Pons (tissue), 1 donor: ENCODE data around the gene TBC1D5.
"Not testable (repeated sequence)": the region's sequence is repeated elsewhere in the genome, so short reads cannot be mapped to it uniquely, and the experiment has no call there.

Source experiments
- DNase-seq: peaks from one replicate; pipeline ENCODE4 v3.0.0-alpha.2; 2016; ENCODE audit warnings: low spot score

The TBC1D5 gene

DNA sequence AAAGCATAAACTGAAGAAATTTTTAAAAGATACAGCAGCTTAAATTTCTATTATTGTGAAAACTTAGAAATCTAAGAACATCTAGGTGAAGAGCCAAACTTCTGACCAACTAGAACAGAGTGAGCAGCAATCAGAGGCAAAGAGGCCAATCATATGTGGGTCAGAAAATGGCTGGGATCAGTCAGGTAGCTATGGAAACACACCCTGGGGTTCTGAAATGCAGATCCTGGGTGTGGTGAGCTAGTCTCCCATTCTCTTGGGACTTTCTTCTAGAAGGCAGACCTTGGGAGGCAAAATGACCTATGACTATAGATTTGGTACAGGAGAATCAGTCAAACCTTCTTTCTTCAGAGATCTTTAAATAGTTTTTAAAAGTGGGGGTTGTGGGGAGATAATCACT, 385.8 kb downstream of the TBC1D5 start:
- DNase-seq, result no peak

GRCh38 chr3:17355591-17355990, 386.8 kb downstream of the TBC1D5 start:
- DNase-seq, result no peak

DNA sequence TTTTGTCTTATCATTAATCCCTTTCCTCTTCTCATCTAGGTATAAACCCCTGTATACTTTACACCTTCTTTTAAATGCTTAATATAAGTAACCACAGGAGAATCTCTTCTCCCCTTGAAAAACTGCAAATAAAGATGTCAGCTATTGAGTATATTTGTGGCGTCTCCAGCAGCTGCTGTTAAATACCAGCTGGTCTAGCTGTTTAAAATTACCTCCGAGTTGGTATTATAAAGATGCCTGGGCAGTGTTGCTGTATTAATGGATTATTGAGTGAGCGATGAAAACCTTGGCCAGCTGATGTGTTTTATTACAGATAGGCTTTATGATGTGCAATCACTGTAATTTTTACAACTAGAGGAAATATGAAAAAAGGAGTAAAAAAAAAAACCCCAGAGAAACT, 388.1 kb downstream of the TBC1D5 start:
- DNase-seq, result no peak

DNA sequence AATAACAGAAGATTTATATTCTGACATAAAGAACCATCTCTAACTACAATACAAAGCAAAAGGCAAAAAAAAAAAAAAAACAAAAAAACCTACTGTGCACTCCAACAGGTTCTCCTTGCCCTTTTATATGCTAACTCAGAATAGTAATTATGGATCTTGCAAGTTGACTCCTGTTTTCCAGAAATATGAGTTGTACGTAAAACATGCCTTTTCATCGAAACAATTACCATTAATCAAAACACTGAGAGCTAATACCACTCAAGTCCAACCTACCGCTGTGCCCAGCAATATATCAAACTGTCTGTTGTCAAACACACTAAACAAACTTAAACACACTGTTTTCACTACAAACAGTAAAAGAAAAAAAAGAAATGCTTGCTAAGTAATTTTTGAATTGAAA, 389.8 kb downstream of the TBC1D5 start:
- DNase-seq, result no peak

DNA sequence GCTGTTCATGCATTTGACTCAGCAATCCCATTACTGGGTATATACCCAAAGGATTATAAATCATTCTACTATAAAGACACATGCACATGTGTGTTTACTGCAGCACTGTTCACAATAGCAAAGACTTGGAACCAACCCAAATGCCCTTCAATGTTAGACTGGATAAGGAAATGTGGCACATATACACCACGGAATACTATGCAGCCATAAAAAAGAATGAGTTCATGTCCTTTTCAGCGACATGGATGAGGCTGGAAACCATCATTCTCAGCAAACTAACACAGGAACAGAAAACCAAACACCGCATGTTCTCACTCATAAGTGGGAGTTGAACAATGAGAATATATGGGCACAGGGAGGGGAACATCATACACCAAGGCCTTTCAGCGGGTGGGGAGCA, 391.2 kb downstream of the TBC1D5 start:
- not testable (repeated sequence) for DNase-seq

DNA sequence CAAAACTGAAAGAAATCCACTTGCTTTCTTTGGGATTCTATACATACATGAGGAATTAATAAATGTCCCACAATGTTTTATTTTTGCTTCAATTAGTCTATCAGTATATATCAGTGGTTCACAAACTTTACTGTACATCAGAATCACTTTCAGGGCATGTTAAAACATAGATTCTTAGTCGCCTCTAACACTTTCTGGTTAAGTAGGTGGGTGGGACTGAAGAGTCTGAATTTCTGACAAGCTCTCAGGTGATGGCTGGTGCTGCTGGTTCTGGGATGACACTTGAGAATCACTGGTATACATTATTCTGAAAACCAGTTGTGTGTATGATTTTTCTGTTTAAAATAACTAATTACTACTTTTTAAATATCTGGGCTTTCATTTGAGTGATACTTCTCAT, 393.3 kb downstream of the TBC1D5 start:
- no peak for DNase-seq

GRCh38 chr3:17342119-17342518, 400.3 kb downstream of the TBC1D5 start:
- DNase-seq, result no peak

GRCh38 chr3:17340693-17341092, 401.7 kb downstream of the TBC1D5 start:
- DNase-seq, result no peak

DNA sequence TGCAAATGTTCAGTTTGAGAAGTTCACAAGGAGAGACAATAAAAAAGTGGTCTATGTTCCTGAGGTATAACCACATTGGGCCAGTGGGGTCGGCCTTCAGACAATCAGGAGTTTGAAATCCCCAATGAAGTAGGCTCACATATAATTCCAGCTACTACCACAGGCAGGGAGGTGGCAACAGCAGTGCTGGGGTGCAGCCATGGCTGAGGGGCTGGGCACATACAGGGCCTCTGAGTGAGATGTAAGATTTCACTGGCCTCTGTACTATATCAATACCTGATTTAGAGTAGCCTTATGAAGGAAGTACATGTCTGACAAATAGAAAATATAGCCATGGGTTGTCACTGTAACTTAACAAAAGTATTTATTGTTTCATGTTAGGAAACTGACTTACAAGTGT, 402.2 kb downstream of the TBC1D5 start:
- DNase-seq, result no peak

DNA sequence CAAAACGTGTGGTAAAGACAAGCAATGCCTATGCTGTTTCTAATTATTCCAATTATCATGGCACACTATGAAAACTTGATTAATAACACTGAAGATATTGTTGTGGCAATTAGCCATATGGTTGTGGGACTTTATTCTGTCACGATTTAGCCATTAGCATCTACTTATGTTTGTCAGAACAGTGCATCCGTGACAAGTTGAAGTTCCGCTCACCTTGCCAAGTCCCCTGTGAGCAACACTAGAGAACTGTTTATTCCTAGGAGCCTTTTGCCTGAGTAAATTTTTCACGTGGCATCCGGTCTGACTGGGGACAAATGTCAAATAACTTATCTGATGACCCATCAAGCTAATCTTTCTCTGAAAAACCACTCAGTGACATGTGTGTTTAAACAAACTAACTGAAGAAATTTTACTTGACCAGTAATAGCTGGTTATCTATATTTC, 403.3 kb downstream of the TBC1D5 start:
- no peak for DNase-seq

- no peak for DNase-seq
These were observed 406.1 kb downstream of the TBC1D5 start for GRCh38 chr3:17336291-17336690.

DNA sequence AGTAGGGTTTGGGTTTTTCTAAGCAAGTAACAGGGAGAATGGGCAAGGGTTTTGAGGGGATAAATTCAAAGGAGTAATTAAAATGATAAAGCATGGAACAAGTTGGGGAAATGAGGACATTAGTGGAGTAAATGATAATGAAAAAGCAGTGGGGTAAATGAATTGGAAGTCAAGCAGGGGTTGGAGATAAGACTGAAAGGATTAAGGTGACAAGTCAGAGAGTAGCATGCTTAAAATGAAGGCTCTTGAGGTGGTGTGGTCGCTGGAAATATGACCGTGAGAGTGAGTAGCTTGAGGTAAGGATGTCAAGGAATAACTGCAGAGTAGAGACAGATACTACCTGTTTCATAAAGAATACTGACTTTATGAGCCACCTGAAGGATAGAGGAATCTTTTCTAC, 408.5 kb downstream of the TBC1D5 start:
- DNase-seq, result no peak

DNA sequence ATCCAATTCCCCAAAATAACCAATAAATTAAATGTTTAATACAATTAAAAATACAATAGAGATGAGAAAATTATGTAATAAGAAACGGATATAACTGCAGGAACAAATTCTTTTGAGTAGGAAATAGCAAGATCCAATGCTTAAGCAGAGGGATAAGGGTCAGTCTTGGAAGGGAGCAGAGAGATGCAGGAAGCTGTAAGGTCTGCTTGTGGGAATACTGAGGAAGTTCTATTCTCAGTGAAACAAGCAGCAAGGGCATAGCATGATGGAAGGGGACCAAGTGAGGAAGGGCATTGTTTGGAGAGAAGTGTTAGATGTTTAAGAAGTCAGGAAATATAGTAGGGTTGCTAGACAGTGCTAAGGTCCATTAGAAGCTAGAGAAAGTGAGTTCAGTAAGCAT, 409.0 kb downstream of the TBC1D5 start:
- no peak for DNase-seq

DNA sequence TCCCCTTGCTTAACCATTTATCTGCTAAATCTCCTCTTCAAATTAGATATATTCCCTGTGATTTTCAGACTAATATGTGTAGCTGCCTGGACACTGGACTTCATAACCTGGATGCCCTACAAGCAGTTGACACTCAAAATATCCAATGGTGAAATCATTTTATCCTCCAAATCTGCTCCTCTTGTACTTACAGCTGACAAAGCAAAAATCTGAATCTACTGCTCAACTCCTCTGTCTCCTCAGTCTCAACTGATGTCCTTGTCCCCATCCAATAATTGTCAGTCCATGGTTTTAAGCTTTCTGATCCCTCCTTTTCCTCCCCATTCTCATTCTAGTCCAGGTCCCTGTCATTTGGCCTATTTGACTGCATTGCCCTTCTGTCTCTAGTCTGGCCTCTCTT, 411.8 kb downstream of the TBC1D5 start:
- DNase-seq, result no peak

GRCh38 chr3:17329927-17330326, 412.5 kb downstream of the TBC1D5 start:
- DNase-seq, result no peak

DNA sequence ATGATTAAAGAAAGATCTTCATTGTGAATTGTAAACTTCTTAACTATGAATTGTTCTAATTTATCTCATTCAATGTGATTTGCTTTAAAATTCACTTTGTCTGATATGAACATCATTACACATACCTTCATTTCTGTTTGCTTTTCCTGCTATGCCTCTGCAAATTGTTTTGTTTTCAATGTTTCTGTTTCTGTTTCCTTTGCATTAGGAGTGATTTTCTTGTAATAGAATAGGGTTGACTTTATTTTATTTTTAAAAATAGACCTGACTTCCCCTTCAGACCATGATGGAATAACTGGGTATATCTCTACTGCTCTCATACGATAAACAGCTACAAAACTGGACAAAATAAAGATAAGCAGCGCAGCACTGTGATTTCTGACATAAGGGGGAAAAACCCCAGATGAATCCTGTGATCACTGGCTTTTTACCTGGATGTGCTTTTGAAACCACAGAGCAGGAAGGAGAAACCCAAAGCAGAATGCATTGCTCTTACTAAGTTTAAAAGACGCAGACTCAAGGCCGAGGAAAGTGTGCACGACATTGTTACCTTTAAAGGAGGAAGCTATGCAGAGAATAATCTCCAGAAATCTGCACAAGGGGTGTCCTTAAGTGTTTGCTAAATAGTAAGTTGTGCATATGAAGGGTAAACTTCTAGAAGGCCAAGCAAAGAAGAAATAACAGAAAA, 420.2 kb downstream of the TBC1D5 start:
- DNase-seq, result no peak

DNA sequence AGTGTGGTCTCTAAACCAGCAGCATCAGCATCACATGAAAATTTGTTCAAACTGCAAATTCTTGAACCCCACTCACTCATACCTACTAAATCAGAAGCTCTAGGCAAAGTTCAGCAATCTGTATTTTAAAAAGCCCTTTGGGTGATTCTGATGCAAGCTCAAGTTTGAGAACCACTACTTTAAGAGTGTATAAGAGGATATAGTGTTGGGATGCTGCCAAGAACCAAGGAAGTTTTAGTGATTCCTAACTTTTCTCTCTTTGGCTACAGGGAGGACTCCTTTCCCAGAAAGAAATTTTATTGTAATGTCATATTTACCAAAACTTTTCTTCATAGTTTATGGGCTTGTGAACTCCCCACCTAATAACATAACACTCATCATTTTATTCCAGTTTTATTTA, 422.2 kb downstream of the TBC1D5 start:
- DNase-seq, result no peak

- no peak for DNase-seq
These were observed 426.5 kb downstream of the TBC1D5 start for GRCh38 chr3:17315897-17316296.

DNA sequence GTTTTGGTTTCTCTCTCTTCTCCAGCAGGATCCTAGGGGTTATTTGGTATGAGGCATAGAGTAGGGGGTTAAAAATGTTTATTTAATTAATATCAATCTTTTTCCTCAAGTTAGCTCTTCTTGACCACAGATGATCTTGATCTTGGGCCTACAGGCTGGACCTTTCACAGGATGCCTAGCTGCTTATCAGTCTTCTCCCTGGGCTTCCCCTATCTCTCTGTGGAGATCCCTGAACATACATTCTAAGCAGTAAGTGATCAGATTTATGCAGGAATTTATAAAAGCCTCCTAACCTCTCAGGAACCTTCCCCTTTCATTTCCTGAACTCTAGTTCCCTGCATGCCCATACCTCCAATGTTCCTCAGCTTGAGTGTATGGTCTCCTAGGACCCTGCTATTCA, 428.3 kb downstream of the TBC1D5 start:
- DNase-seq, result no peak

GRCh38 chr3:17313746-17314145, 428.7 kb downstream of the TBC1D5 start:
- no peak for DNase-seq

- DNase-seq, result no peak
These were observed 431.4 kb downstream of the TBC1D5 start for GRCh38 chr3:17310983-17311382.

GRCh38 chr3:17307887-17308286, 434.5 kb downstream of the TBC1D5 start:
- no peak for DNase-seq

- DNase-seq, result no peak
These were observed 434.9 kb downstream of the TBC1D5 start for GRCh38 chr3:17307482-17307881.

- DNase-seq, result no peak
These were observed 437.5 kb downstream of the TBC1D5 start for GRCh38 chr3:17304969-17305368.

DNA sequence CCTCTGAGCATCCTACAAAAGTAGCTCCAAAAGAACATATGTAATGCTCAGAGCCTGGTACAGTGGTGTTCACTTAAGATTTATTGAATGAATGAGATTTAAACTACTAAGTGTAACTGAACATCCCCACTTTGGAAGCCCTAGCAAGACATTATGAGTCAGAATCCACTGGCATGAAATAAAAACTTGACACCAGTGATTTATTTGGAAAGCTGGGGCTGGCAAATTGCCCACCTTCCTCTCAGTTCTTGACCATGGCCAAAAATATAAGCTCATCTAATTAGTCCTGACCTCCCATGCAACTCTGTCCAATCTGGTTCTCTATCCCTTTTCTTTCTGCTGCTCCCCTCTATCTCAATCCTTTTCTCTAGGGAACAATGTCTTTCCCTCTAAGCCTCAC, 439.7 kb downstream of the TBC1D5 start:
- no peak for DNase-seq
